ENCODE results near the gene HS2ST1. TPM values are rescaled to one million over a fixed set of nuclear protein-coding genes. Genes with fewer than 3 reads are reported as not detected.

HS2ST1 gene
- total and polyA plus RNA-seq, 10 of the 15 experiments (the other 5 are each of a cell fraction or from before 2014, with no cell fraction given), result 5.4 to 30.8 (median 18.6) TPM

DNA sequence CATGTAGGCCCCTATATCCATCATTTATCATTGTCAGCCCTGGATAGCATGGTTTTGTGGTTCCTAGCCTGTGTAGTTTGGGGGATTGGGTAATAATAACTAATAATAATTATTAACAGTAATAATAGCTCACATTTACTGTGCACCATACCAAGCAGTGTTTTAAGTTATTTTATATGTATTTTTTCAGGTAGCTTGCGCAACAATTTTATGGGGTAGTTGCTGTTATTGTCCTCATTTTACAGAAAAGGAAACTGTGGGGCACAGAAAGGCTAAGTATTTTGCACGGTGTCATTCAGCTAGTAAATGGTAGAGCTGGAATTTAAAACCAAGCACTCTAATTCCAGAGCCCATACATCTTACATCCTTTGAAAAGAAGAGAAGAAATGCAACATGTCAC is 179.8 kb downstream of the HS2ST1 start:
- RAD21 ChIA-PET (ENCODE audit: unreplicated experiment), result interaction anchor here (1.0 to 3.4 kb wide), 2 partner anchors 9 to 11 kb away, joined by 3 to 13 read pairs; no protein-coding TSS in a partner anchor
- intact Hi-C loops (cut with micrococcal nuclease; ENCODE audit: unreplicated experiment), result no loop called here
- 98% methylated on average over 2 of the region's 2 CpGs for WGBS (ENCODE audit: insufficient coverage, insufficient replicate concordance, low lambda C conversion rate, missing lambda C conversion rate)
- CTCF ChIA-PET, result interaction anchor here (0.8 to 6.5 kb wide), 4 partner anchors 9 to 186 kb away, joined by 3 to 57 read pairs (median 3); no protein-coding TSS in a partner anchor
- Histone ChIP-seq H3K79me2 (ENCODE audit: control insufficient read depth, insufficient read depth, low read length) (no peaks in the 10 kb centered on the region), H3K27ac (ENCODE audit: control insufficient read depth, insufficient read depth) (no peak overlapping the region), H3K27me3 (replicated peaks in 1 of 2; ENCODE audit: control insufficient read depth in 2 of 2, insufficient read depth in 2 of 2, low read length in 1 of 2) (no peaks in the 10 kb centered on the region), H4K20me1 (ENCODE audit: control insufficient read depth, insufficient read depth) (no peaks in the 10 kb centered on the region), H3K9ac (ENCODE audit: control insufficient read depth, insufficient read depth, low read length) (no peak overlapping the region), H2AFZ (ENCODE audit: control insufficient read depth, low read depth, low read length) (no peak overlapping the region), H3K4me2 (ENCODE audit: control insufficient read depth, insufficient read depth) (no peak overlapping the region), H3K4me1 (ENCODE audit: control insufficient read depth, insufficient read depth, low read length) (peaks cover 6% of the 10 kb centered on the region; the same call in 1 of the 2 replicates), H3K9me3 (replicated peaks; ENCODE audit: control insufficient read depth, insufficient read depth, low read length) (no peaks in the 10 kb centered on the region; the same call in 2 of the 3 replicates), H3K36me3 (ENCODE audit: control insufficient read depth in 2 of 2, insufficient read depth in 2 of 2, low read length in 1 of 2) (peaks cover 0 to 4% of the 10 kb centered on the region in 2 experiments; a peak in 2 of 4 replicates), H3K4me3 (no peak overlapping the region)
- ATAC-seq (no peak), DNase-seq (ENCODE audit: low read depth, low spot score) (no peak), FAIRE-seq (no peak)
- TF ChIP-seq MXI1 (IDR thresholded peaks at IDR 0.05; ENCODE audit: low read depth, low read length), result no peak
- TF ChIP-seq FOXM1 (IDR thresholded peaks at IDR 0.05; ENCODE audit: low read depth, low read length), result no peak
- TF ChIP-seq TCF7 (IDR thresholded peaks at IDR 0.05; ENCODE audit: borderline replicate concordance), result no peak
- no peak for TF ChIP-seq EP300 (IDR thresholded peaks at IDR 0.05; ENCODE audit: borderline replicate concordance in 1 of 2, control insufficient read depth in 1 of 2, low read depth in 2 of 2, low read length in 2 of 2)
- no peak for TF ChIP-seq MEF2A (IDR thresholded peaks at IDR 0.05; ENCODE audit: insufficient read depth, low read depth, low read length)
- TF ChIP-seq ZBED1 (IDR thresholded peaks at IDR 0.05; ENCODE audit: borderline replicate concordance), result no peak
- TF ChIP-seq, protein P1, sequence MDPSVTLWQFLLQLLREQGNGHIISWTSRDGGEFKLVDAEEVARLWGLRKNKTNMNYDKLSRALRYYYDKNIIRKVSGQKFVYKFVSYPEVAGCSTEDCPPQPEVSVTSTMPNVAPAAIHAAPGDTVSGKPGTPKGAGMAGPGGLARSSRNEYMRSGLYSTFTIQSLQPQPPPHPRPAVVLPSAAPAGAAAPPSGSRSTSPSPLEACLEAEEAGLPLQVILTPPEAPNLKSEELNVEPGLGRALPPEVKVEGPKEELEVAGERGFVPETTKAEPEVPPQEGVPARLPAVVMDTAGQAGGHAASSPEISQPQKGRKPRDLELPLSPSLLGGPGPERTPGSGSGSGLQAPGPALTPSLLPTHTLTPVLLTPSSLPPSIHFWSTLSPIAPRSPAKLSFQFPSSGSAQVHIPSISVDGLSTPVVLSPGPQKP (IDR thresholded peaks at IDR 0.05; ENCODE audit: low read depth, low read length), result no peak
- no peak for TF ChIP-seq RAD21 (IDR thresholded peaks at IDR 0.05; ENCODE audit: insufficient read depth, low read depth, low read length)
- TF ChIP-seq, protein P2, sequence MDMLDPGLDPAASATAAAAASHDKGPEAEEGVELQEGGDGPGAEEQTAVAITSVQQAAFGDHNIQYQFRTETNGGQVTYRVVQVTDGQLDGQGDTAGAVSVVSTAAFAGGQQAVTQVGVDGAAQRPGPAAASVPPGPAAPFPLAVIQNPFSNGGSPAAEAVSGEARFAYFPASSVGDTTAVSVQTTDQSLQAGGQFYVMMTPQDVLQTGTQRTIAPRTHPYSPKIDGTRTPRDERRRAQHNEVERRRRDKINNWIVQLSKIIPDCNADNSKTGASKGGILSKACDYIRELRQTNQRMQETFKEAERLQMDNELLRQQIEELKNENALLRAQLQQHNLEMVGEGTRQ (IDR thresholded peaks at IDR 0.05; ENCODE audit: borderline replicate concordance, low read depth, low read length), result no peak
- no peak for TF ChIP-seq SMAD1 (IDR thresholded peaks at IDR 0.05; ENCODE audit: low read depth, partially characterized antibody)
- no peak for TF ChIP-seq NKRF (conservative IDR thresholded peaks at IDR 0.05)
- TF ChIP-seq TCF3 (IDR thresholded peaks at IDR 0.05; ENCODE audit: borderline replicate concordance, insufficient read depth, low read depth, low read length), result no peak
- in situ Hi-C loops (cut with MboI), result loop anchor here (25.0 kb wide), 2 partner anchors 582 to 707 kb away; partner anchors contain the start of gene ODF2L
- BruUV-seq (replicated peaks), result no TSS peak
- SMC1A ChIA-PET (ENCODE audit: uncharacterized antibody, unreplicated experiment), result interaction anchor here (0.9 to 5.8 kb wide), 5 partner anchors 9 to 261 kb away, joined by 3 to 61 read pairs (median 4); no protein-coding TSS in a partner anchor
- POLR2A ChIA-PET, result no interaction called here
